Measurements from ENCODE around the gene NECAP2. TPM values are rescaled to one million over a fixed set of nuclear protein-coding genes. Genes with fewer than 3 reads are reported as not detected.

Gene NECAP2
- total and polyA plus RNA-seq, 10 of the 15 experiments (the other 5 are each of a cell fraction or from before 2014, with no cell fraction given): 16.3 to 98.0 (median 57.4) TPM

DNA sequence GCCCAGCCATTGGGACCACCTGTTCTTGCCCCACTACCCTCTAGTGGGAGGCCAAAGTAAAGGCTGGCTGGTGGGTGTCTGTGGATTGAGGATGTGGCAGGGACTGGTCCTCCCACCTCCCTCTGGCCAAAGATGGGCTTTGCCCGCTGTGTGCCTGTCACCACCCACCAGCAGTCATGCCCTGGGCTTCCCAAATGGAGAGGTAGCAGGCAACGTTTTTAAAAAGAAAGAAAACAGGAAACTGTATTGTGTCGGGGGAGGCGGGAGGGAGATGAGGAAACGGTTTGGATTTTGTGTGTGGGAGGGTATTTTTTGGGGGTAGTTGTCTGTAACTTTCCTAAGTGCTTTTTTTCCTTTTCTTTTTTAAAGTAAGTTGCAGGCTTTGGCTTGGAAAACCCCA lies 43.4 kb upstream of the NECAP2 start:
- intact Hi-C loops (cut with micrococcal nuclease; ENCODE audit: unreplicated experiment) (no loop called here), in situ Hi-C loops (cut with MboI) (no loop called here)
- Histone ChIP-seq H3K79me2 (ENCODE audit: control insufficient read depth, insufficient read depth, low read length) (peaks cover 12% of the 10 kb centered on the region), H3K9ac (ENCODE audit: control insufficient read depth, insufficient read depth, low read length) (no peak overlapping the region), H3K4me2 (ENCODE audit: control insufficient read depth, insufficient read depth) (no peak overlapping the region), H3K4me1 (ENCODE audit: control insufficient read depth, insufficient read depth, low read length) (no peaks in the 10 kb centered on the region), H2AFZ (ENCODE audit: control insufficient read depth, low read depth, low read length) (no peak overlapping the region), H3K36me3 (ENCODE audit: control insufficient read depth in 2 of 2, insufficient read depth in 2 of 2, low read length in 1 of 2) (peaks cover 34 to 41% of the 10 kb centered on the region in 2 experiments), H3K27me3 (replicated peaks in 1 of 2; ENCODE audit: control insufficient read depth in 2 of 2, insufficient read depth in 2 of 2, low read length in 1 of 2) (no peaks in the 10 kb centered on the region), H3K4me3 (no peak overlapping the region), H3K9me3 (replicated peaks; ENCODE audit: control insufficient read depth, insufficient read depth, low read length) (no peaks in the 10 kb centered on the region), H4K20me1 (ENCODE audit: control insufficient read depth, insufficient read depth) (no peaks in the 10 kb centered on the region), H3K27ac (ENCODE audit: control insufficient read depth, insufficient read depth) (no peak overlapping the region)
- ATAC-seq: no peak
- ChIA-PET CTCF (no interaction called here), POLR2A (no interaction called here), RAD21 (ENCODE audit: unreplicated experiment) (no interaction called here), SMC1A (ENCODE audit: uncharacterized antibody, unreplicated experiment) (no interaction called here)
- no peak for FAIRE-seq
- DNase-seq (ENCODE audit: low read depth, low spot score): no peak
- 58% methylated on average over 5 of the region's 5 CpGs for WGBS (ENCODE audit: insufficient coverage, insufficient replicate concordance, low lambda C conversion rate, missing lambda C conversion rate)
- no peak for TF ChIP-seq LARP7 (IDR thresholded peaks at IDR 0.05)
- TF ChIP-seq CREM (IDR thresholded peaks at IDR 0.05; ENCODE audit: low read depth): no peak
- no peak for TF ChIP-seq SIX5 (IDR thresholded peaks at IDR 0.05; ENCODE audit: low read depth, low read length, severe bottlenecking)
- TF ChIP-seq, protein P1, sequence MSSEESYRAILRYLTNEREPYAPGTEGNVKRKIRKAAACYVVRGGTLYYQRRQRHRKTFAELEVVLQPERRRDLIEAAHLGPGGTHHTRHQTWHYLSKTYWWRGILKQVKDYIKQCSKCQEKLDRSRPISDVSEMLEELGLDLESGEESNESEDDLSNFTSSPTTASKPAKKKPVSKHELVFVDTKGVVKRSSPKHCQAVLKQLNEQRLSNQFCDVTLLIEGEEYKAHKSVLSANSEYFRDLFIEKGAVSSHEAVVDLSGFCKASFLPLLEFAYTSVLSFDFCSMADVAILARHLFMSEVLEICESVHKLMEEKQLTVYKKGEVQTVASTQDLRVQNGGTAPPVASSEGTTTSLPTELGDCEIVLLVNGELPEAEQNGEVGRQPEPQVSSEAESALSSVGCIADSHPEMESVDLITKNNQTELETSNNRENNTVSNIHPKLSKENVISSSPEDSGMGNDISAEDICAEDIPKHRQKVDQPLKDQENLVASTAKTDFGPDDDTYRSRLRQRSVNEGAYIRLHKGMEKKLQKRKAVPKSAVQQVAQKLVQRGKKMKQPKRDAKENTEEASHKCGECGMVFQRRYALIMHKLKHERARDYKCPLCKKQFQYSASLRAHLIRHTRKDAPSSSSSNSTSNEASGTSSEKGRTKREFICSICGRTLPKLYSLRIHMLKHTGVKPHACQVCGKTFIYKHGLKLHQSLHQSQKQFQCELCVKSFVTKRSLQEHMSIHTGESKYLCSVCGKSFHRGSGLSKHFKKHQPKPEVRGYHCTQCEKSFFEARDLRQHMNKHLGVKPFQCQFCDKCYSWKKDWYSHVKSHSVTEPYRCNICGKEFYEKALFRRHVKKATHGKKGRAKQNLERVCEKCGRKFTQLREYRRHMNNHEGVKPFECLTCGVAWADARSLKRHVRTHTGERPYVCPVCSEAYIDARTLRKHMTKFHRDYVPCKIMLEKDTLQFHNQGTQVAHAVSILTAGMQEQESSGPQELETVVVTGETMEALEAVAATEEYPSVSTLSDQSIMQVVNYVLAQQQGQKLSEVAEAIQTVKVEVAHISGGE (CRISPR knock-in tag; IDR thresholded peaks at IDR 0.05): no peak
- TF ChIP-seq SMC3 (IDR thresholded peaks at IDR 0.05; ENCODE audit: borderline replicate concordance, low read length): no peak
- TF ChIP-seq ZNF622 (IDR thresholded peaks at IDR 0.05): no peak
- TF ChIP-seq, protein P2, sequence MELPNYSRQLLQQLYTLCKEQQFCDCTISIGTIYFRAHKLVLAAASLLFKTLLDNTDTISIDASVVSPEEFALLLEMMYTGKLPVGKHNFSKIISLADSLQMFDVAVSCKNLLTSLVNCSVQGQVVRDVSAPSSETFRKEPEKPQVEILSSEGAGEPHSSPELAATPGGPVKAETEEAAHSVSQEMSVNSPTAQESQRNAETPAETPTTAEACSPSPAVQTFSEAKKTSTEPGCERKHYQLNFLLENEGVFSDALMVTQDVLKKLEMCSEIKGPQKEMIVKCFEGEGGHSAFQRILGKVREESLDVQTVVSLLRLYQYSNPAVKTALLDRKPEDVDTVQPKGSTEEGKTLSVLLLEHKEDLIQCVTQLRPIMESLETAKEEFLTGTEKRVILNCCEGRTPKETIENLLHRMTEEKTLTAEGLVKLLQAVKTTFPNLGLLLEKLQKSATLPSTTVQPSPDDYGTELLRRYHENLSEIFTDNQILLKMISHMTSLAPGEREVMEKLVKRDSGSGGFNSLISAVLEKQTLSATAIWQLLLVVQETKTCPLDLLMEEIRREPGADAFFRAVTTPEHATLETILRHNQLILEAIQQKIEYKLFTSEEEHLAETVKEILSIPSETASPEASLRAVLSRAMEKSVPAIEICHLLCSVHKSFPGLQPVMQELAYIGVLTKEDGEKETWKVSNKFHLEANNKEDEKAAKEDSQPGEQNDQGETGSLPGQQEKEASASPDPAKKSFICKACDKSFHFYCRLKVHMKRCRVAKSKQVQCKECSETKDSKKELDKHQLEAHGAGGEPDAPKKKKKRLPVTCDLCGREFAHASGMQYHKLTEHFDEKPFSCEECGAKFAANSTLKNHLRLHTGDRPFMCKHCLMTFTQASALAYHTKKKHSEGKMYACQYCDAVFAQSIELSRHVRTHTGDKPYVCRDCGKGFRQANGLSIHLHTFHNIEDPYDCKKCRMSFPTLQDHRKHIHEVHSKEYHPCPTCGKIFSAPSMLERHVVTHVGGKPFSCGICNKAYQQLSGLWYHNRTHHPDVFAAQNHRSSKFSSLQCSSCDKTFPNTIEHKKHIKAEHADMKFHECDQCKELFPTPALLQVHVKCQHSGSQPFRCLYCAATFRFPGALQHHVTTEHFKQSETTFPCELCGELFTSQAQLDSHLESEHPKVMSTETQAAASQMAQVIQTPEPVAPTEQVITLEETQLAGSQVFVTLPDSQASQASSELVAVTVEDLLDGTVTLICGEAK (IDR thresholded peaks at IDR 0.05; ENCODE audit: borderline replicate concordance): no peak
- no peak for TF ChIP-seq KLF5 (IDR thresholded peaks at IDR 0.05; ENCODE audit: partially characterized antibody)
- no peak for TF ChIP-seq CHD4 (IDR thresholded peaks at IDR 0.05)
- no peak for TF ChIP-seq WRNIP1 (IDR thresholded peaks at IDR 0.05; ENCODE audit: borderline replicate concordance, low read depth, low read length)
- TF ChIP-seq, protein P3, sequence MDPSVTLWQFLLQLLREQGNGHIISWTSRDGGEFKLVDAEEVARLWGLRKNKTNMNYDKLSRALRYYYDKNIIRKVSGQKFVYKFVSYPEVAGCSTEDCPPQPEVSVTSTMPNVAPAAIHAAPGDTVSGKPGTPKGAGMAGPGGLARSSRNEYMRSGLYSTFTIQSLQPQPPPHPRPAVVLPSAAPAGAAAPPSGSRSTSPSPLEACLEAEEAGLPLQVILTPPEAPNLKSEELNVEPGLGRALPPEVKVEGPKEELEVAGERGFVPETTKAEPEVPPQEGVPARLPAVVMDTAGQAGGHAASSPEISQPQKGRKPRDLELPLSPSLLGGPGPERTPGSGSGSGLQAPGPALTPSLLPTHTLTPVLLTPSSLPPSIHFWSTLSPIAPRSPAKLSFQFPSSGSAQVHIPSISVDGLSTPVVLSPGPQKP (IDR thresholded peaks at IDR 0.05; ENCODE audit: low read depth, low read length): no peak
- no peak for TF ChIP-seq ZNF24 (IDR thresholded peaks at IDR 0.05)
- no peak for TF ChIP-seq EED (IDR thresholded peaks at IDR 0.05; ENCODE audit: low read depth)
- TF ChIP-seq TBL1XR1 (IDR thresholded peaks at IDR 0.05; ENCODE audit: low read depth, low read length): no peak
- no TSS peak for BruUV-seq (replicated peaks)

Data from GM12878 (cell line).